CD4-positive, alpha-beta T cell treated with Interleukin-10 for 1 hour (primary cell): ENCODE results near the gene NTHL1.
"Not testable (repeated sequence)": the region's sequence is repeated elsewhere in the genome, so short reads cannot be mapped to it uniquely, and the experiment has no call there.

Experiments used
- DNase-seq: peaks from one replicate; pipeline ENCODE4 v3.0.0-alpha.2; 2020

Gene NTHL1

GRCh38 chr16:2040041-2040786 is 7.4 kb downstream of the NTHL1 start:
- no peak for DNase-seq

GRCh38 chr16:2039274-2040031 is 8.2 kb downstream of the NTHL1 start:
- no peak for DNase-seq

- DNase-seq = no peak
These were observed 9.0 kb downstream of the NTHL1 start for GRCh38 chr16:2038382-2039231.

- DNase-seq = no peak
These were observed 9.8 kb downstream of the NTHL1 start for GRCh38 chr16:2037647-2038381.

GRCh38 chr16:2037115-2037514 is 10.5 kb downstream of the NTHL1 start:
- no peak for DNase-seq

GRCh38 chr16:2036200-2036966 is 11.3 kb downstream of the NTHL1 start:
- no peak for DNase-seq

GRCh38 chr16:2035431-2036199 is 12.0 kb downstream of the NTHL1 start:
- DNase-seq = no peak

- DNase-seq = no peak
These were observed 12.8 kb downstream of the NTHL1 start for GRCh38 chr16:2034696-2035430.

GRCh38 chr16:2033909-2034695 is 13.5 kb downstream of the NTHL1 start:
- not testable (repeated sequence) for DNase-seq

GRCh38 chr16:2033057-2033908 is 14.4 kb downstream of the NTHL1 start:
- DNase-seq = no peak

GRCh38 chr16:2032285-2033056 is 15.2 kb downstream of the NTHL1 start:
- no peak for DNase-seq

- no peak for DNase-seq
These were observed 16.5 kb downstream of the NTHL1 start for GRCh38 chr16:2031081-2031577.

- no peak for DNase-seq
These were observed 17.6 kb downstream of the NTHL1 start for GRCh38 chr16:2030036-2030435.

GRCh38 chr16:2029350-2029749 is 18.3 kb downstream of the NTHL1 start:
- no peak for DNase-seq

GRCh38 chr16:2028620-2029220 is 18.9 kb downstream of the NTHL1 start:
- no peak for DNase-seq

GRCh38 chr16:2028146-2028545 is 19.5 kb downstream of the NTHL1 start:
- no peak for DNase-seq
